HuH-7.5 (cell line): ENCODE results near the gene FAM32A.
A peak's percentile ranks its signal among the peaks of the same experiment; 100 is the strongest.
"Not testable (repeated sequence)": the region's sequence is repeated elsewhere in the genome, so short reads cannot be mapped to it uniquely, and the experiment has no call there.

Source experiments
- DNase-seq: peaks from one replicate; pipeline ENCODE4 v3.0.0; 2011; ENCODE audit warnings: low spot score

Gene FAM32A

DNA sequence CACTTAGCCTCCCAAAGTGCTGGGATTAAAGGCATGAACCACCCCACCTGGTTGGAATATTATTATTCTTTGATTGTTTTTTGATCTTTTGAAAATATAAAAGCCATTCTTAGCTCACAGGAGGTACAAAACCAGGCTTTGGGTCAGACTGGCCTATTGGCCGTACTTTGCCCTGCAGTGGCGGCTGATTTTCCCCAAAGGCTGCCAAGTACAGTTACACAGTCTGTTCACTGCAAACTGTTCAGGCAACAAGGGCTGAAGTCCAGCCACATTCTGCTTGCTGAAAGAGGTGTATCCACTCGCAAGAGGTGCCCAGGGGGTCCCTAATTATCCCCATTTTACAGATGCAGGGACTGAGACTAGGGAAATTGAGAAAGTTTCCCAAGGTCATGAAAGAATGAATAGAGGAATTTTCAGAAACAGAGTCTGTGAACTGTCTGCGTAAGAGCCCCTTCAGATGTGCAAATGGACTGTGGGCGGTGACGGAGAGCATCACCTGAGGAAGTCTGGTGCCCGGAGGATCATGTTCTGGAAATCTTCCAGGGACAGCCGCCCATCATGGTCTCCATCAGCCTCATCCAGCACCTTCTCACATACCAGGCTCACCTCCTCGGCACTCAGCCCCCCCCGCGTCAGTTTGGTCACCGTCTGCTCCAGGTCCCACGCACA lies 20.9 kb upstream of the FAM32A start:
- DNase-seq: no peak

DNA sequence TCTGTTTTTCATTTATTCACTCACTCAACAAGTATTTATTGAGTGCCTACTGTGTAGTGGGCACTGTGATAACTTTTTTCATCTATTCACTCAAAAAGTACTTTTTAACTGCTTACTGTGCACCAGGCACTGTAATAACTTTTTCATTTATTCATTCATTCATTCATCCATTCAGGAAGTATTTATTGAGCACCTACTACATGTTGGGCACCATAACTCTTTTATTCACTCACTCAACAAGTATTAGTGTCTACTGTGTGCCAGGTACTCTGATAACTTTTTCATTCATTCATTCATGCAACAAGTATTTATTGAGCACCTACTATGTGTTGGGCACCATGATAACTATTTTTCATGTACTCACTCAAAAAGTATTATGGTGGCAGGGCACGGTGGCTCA lies 18.8 kb upstream of the FAM32A start:
- DNase-seq: no peak

DNA sequence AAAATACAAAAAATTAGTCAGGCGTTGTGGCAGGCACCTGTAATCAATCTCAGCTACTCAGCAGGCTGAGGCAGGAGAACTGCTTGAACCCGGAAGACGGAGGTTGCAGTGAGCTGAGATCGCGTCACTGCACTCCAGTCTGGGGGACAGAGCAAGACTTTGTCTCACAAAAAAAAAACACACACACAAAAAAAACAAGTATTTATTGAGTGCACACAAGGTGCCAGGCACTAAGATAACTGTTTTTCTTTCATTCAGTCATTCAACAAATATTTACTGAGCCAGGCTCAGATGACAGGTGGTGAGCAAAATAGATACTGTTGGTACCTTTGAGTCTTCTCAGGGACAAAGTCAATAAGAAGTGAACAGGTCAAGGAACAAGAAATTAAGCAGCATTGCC lies 18.2 kb upstream of the FAM32A start:
- no peak for DNase-seq

DNA sequence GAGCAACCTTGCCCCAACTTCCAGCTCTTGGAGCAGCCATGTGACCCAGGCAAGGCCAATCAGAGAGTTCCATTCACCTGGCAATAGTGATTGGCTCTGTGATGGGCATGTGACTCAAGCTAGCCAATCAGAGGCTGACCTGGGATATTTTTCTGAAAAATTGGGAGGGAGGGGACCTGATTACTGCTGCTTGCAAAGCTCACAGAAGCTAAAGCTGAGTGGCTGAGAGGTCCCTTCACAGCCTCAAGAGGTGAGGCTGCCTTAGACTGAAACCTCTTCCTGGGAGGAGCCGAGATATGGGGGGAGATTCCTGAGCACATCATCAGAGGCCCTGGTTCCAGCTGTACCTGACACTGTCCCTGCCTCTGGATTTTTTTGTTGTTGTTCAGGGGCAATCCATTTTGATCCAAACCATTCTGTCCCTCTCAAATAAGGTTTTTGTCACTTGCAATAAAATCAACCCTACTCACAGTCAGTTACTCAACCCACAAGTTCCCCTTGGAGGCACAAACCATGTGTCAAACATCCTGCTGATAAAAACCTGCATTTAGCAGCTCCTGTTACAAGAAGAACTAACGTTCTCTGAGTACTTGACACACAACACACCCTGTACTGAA lies 16.6 kb upstream of the FAM32A start:
- no peak for DNase-seq

DNA sequence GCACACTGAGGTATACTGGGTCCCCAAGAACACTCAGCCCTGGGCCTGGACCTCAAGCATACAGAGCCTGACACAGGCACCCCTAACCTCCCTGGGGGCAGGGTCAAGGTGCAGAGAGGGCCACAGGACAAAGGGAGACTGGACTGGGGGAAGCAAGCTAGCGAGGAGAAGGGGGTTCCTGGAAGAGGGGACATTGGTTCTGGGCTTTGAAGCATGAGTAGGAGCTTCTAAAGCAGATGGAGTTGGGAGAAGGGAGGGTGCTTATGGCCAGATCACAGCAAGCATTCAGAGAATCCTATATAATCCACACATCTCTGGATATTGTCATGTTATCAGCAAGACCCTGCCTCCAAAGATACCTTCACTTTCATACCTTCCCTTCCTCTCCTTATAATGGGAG lies 15.1 kb upstream of the FAM32A start:
- DNase-seq: no peak

DNA sequence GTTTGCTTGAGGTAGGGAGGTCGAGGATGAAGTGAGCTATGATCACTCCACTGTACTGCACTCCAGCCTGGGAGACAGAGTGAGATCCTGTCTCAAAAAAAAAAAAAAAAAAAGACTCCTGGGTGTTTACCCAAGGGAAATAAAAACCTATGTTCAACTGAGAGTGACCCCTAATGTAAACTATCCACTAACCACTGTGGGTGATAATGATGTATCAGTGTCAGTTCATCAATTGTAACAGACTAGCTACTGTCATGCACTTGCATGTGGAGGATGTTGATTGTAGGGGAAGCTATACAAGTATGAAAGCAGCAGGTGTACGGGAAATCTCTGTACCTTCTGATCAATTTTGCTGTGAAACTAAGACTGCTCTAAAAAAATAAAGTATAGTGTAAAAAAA lies 9.3 kb upstream of the FAM32A start:
- no peak for DNase-seq

DNA sequence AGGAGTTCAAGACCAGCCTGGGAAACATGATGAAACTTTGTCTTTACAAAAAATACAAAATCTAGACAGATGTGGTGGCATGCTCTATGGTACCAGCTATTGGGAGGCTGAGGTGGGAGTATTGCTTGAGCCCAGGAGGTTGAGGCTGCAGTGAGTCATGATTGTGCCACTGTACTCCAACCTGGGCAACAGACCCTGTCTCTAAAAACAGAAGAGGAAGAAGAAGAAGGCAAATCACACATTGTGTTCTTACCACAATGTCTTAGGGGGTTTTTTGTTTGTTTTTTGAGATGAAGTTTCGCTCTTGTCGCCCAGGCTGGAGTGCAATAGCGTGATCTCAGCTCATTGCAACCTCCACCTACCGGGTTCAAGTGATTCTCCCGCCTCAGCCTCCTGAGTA lies 6.3 kb upstream of the FAM32A start:
- not testable (repeated sequence) for DNase-seq

DNA sequence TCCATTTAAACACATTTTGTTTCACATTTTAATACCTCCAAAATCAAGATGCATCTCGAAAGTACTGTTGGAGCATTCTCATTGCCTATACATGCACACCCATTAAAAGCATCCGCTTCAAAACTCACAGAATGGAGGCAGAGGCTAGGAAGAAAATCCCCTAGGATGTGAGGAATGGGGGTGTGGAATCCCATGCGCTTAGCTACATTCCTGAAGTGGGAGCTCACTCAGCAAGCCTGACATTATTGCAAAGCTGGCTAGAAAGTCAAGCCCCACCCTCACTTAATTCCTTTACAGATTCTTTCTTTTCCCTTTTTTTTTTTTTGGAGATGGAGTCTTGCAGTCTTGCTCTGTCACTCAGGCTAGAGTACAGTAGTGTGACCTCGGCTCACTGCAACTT lies 4.6 kb upstream of the FAM32A start:
- DNase-seq: no peak

DNA sequence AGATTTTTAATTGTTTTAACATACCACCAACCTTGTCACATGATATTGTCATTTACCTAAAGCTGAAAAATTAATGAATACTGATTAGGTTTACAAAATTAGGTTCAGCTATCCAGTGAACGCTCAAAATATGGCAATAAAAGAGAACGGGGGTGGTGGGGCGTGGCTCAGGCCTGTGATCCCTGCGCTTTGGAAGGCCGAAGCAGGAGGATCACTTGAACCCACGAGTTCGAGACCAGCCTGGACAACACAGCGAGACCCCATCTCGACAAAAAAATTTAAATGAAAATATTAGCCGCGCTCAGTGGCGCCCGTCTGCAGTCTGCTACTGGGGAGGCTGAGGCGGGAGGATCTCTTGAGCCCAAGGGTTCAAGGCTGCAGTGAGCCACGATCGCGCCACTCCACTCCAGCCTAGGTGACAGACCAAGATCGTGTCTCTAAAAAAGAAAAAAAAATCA lies 516 bp upstream of the FAM32A start:
- DNase-seq: no peak

DNA sequence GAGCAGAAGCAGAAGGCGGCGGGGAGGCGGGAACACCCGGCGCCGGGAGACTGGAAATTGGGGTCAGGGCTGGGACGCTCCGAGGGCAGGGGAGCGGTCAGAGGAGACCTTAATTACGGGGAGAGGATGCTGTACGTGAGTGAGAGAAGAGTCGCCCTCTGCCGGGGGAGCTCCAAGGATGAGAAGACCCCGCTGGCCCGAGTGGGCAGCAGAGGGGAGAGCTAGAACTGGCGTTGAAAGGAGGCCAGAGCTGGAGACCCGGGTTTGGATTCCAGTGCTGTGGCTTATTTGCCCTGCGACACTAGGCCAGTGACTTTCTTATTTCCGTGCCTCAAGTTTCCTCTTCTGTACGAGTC lies 536 bp downstream of the FAM32A start:
- no peak for DNase-seq

DNA sequence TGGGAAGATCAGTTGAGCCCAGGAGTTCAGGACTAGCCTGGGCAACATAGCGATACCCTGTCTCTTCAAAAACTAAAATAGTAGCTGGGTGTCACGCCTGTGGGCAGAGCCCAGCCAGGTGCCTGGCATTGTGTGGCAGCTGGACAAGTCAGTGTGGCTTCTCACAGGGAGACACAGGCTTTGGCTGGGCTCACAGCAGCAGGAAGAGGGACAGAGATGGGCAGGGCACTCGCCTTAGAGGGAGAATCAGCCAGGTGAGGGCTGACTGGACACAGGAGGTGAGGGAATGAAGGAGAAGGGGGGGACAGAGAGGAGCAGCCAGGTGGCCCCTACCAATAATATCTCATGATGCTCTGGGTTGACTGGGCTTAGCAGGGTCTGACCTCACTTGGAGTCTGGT lies 3.3 kb downstream of the FAM32A start:
- DNase-seq: no peak

DNA sequence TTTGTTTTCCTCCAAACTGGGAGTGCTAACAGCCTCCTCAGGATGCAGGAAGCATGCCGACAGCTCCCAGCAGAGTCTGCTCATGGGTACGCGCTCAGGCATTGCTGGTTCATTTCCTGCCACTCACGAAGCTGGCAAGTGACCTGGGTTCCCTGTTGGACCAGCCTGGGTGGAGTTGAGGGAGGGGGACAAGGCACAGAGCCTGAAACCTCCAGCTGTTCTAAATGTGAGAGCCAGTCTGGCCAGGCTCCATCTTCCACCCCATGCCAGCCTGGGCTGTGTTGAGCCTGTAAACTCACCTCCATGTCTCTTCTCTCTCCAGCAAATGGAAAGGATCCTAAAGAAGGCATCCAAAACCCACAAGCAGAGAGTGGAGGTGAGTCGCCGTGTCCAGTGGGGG lies 5.0 kb downstream of the FAM32A start:
- no peak for DNase-seq

DNA sequence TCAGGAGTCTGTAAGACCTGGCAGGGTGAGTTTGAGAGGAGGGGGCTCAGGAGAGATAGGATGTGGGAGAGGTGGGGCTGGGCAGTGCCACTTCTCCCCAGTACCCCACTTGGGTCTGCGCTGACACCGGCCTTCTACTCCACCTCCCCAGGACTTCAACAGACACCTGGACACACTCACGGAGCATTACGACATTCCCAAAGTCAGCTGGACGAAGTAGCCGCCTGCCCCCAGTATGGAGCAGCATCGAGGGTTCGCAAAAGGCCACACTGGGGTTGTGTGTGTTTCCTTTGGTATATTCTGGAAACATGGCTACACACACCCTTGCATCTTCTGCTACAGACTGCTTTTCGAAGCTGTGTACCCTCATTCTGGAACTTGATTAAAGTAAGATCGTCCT lies 5.5 kb downstream of the FAM32A start:
- DNase-seq: no peak

DNA sequence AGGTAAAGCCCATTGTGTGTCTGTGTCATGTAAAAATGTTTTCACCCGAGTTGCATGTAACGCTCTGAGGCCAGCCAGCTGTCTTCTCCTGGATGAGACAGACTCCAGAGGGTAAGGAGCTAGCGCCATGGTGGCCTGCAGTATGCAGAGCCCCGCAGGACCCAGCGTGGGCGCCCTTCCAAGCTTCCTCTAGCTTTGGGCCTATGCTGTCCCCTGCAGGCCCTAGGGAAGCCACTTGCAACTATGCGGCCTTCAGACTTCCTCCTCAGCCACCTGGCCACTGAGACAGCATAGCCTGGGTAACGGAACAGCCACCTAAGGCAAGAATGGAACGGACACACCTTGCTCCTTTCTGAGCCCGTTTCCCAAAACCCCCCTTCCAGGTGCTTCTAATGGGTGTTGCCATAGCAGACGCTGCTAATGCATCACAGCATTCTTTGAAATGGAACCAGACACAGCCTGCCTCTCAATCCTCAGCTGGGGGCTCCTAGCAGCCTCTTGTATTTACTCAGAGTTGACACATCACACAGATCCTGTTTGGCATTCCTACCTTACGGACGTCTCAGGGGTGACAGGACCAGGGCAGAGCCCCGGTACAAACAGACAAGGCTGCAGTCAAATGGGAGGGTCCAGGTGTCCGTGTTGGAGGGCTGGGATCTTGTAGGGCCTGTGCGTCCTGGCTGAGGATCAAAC lies 6.2 kb downstream of the FAM32A start:
- DNase-seq: no peak

DNA sequence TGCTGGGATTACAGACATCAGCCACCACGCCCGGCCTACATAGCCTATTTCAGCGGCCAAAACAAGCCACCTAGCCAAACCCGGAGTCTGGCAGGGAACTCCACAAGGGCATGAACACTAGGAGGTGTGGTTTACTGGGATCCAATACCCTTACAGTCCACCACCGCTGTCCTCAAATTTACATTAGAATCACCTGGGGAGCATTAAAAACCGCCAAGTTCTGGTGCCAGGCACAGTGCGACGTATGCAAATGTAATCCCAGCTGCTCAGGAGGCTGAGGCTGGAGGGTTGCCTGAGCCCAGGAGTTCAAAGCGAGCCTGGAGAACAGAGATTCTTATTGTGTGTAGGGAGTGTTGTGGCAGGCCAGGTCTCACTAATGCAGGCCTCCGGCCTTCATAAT lies 8.3 kb downstream of the FAM32A start:
- no peak for DNase-seq

DNA sequence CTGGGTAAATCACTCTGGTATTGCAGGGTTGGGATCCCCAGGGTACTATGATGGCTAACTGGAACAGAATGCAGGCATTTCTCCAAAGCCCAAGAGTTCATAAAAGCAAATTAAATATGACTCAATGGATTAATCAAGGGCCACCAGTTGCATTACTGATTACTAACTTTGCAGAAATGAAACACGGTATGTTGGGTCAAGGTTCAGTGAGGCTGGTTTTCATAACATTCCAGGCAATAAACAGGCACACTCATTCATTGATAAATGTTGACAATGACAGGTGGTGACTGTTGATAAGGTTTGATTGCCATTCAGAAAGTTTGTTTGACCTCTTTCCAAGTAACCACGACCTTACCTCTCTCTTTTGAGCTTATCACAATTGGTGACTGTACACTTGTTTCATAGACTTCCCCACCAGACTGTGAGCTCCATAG lies 12.0 kb downstream of the FAM32A start:
- no peak for DNase-seq

DNA sequence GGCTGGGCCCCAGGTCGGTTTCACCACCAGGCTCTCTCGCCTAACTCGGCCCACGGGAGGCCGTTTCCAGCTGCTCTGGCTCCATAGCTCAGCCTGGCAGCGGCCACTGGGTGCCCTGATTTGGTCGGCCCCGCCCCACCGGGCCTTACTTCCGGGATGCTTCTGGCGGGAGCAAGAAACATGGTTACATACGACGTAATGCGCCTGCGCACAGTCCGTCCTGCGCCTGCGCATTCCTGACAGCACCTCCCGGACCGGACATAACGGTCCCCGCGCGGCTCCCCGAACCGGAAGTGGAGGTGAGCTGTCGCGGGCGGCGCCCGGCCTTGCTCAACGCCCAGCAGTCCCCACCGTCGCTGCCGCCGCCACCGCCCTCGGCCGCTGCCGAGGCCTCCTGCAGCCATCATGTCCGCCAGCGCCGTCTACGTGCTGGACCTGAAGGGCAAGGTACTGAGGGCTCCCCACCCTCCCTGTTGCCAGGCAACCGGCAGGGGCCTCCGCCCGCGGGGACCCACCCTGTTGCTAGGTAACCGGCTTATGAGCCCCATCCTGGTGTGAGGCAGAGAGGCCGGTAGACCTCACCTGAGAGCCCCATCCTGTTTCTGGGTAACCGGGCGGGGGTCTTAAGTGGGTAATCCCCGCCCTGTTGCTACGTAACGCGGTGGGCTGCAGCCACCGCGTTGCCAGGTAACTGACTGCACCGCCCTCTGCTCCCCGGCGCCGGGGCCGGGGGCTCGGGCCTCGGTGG lies 12.6 kb downstream of the FAM32A start, which contains the start of gene AP1M1:
TSS of gene AP1M1 (plus strand) at position 290 of the 748 bp plus-strand sequence. CDS start at position 406, 116 bp downstream.
- DNase-seq: peak; percentile 97

DNA sequence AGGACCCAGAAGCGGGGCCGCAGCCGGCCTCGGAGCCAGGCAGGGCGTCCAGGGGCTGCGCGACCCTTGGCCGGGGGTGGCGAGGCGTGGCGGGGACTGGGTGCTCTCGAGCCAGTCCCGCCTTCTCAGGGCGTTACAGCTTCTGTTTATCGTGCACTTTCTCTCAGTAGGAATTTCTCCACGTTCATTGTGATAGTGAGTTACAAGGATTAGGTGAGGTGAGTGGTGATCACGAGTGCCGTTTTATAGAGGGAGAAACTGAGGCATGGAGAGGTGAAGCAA lies 13.1 kb downstream of the FAM32A start:
- no peak for DNase-seq

DNA sequence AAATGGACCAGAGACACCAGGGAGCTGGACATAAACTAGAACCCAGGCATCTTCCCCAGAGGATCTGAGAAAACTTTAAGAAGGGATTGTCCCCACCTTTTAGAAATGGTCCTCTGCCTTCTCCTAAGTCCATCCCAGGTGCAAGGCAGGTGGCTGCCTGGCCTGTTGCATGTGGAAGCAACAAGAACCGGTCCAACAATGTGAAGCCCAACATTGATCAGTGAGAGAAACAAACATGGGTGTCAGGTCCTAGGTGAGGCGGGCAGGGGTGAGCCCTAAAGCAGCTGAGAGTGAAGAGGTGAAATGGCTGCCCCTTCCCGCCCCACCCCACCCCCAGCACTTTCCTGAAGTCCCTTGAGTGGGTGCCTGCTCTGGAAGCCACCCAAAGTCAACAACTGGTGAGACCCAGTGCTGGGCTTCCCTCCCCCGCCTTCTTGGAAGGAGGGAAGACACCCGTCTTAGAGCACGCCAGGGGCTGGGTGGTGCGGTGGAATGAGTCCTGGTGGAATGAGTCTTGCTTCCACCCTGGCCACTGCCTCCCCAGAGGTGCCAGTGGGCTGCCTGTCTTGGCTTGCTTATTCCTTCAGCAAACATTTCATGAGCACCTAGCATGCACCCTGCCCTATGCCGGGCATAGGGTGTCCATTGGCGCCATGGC lies 14.2 kb downstream of the FAM32A start:
- DNase-seq: no peak

DNA sequence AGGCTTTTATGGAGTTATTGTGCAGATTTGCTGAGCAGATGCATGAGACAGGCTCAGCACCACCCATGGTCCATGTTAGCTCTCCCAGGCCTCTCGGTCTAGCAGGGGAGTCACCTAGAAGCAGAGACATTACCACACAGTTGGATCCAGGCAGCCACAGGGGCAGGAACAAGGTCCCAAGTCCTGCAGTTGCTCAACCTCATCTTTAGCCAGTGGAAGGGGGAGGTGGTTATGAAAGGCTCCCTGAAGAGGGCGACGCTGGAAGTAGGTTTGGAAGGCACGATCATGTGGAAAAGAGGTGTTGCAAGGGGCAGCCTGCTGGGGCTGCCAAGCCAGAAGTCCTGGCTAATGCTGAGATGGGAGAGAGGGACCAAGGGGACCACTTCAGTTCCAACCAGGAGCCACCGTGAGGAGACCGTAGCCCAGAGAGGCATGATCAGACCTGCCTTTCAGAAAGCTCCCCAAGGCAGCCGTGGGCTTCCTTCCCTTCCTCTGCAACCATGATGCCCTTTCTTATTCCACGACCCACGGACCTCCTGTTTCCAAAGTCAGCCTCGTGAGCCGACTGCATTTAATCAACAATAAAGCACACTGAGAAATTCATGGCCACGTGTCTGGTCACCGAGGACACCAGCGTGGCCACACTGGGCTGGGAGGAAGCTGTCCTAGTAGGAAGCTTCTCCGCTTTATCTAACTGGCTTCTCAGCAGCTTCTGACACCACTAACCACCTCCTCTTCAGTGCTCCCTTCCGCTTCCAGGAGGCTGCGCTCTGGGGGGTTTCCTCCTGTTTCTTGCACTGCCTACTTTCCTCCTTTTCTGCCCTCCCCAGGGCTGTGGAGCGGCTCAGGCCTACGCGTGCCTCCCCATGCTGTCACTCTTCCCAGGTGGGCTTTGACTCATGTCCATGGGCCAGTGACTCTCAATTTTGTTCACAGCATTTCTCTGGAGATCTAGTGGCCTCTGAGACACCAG lies 15.1 kb downstream of the FAM32A start:
- peak; percentile 90 for DNase-seq

DNA sequence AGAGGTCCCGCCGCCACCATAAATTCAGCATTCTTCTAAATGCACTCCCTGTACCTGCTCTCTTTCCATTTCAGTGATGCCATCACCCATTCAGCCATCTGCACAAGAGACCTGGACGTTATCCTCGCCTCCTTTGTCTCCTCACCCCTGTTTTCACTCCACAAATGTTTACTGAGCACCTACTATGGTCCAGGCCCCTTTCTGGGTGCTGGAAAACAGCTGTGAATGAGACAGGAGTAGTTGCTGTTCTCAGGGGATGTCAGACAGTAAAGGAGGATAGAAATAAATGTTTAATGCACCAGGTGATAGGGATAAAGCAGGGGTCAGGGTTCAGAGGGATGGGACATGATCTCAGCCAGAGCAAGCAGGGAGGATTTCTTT lies 15.8 kb downstream of the FAM32A start:
- DNase-seq: no peak
